Measurements from ENCODE around the gene KL.
A peak's percentile ranks its signal among the peaks of the same experiment; 100 is the strongest.

KL gene

GRCh38 chr13:33079960-33080359, 63.7 kb downstream of the KL start:
- WGBS: 87% methylated on average over 2 of the region's 2 CpGs
- no peak overlapping the region for H3K4me3 ChIP-seq (ENCODE audit: insufficient read depth in 1 of 2, low read depth in 1 of 2, low read length in 2 of 2)
- no peak overlapping the region for H2BK5ac ChIP-seq (ENCODE audit: low read depth, low read length, poor library complexity, severe bottlenecking)
- no peaks in the 10 kb centered on the region for H3K79me1 ChIP-seq (replicated peaks; ENCODE audit: low read length, poor library complexity, severe bottlenecking)
- no peak overlapping the region for H3K18ac ChIP-seq (ENCODE audit: low read depth in 1 of 2, low read length in 2 of 2)
- no peak overlapping the region for H4K91ac ChIP-seq (ENCODE audit: low read length)
- no peak overlapping the region for H2BK12ac ChIP-seq (ENCODE audit: low read length in 2 of 2)
- peaks cover 2% of the 10 kb centered on the region for H3K4me1 ChIP-seq (ENCODE audit: control insufficient read depth, insufficient read depth, low read depth, low read length)
- H2BK15ac ChIP-seq (ENCODE audit: low read depth, poor library complexity, severe bottlenecking): no peak overlapping the region
- H3K9ac ChIP-seq (ENCODE audit: low read length): no peak overlapping the region
- no peak overlapping the region for H3K4me2 ChIP-seq (ENCODE audit: low read length, poor library complexity, severe bottlenecking)
- H2AK5ac ChIP-seq (ENCODE audit: low read length, severe bottlenecking): no peak overlapping the region
- no peak overlapping the region for H2AFZ ChIP-seq (ENCODE audit: low read depth, low read length)
- no peaks in the 10 kb centered on the region for H3K27me3 ChIP-seq (ENCODE audit: control insufficient read depth in 1 of 2, insufficient read depth in 1 of 2, low read length in 2 of 2)
- no peak overlapping the region for H4K8ac ChIP-seq (ENCODE audit: low read length)
- no peak overlapping the region for H2BK120ac ChIP-seq (ENCODE audit: low read depth, low read length)
- H3K23ac ChIP-seq (ENCODE audit: low read length in 2 of 2): no peak overlapping the region
- DNase-seq: no peak
- no peaks in the 10 kb centered on the region for H3K36me3 ChIP-seq (ENCODE audit: control insufficient read depth in 1 of 2, insufficient read depth in 2 of 2, low read depth in 1 of 2, low read length in 2 of 2)
- no peak overlapping the region for H3K4ac ChIP-seq (ENCODE audit: low read depth in 1 of 2, low read length in 2 of 2)
- no peaks in the 10 kb centered on the region for H3K9me3 ChIP-seq (ENCODE audit: control insufficient read depth, low read length)
- H3K14ac ChIP-seq (ENCODE audit: low read length in 2 of 2): no peak overlapping the region
- H3K27ac ChIP-seq (ENCODE audit: low read length, poor library complexity, severe bottlenecking): no peak overlapping the region

DNA sequence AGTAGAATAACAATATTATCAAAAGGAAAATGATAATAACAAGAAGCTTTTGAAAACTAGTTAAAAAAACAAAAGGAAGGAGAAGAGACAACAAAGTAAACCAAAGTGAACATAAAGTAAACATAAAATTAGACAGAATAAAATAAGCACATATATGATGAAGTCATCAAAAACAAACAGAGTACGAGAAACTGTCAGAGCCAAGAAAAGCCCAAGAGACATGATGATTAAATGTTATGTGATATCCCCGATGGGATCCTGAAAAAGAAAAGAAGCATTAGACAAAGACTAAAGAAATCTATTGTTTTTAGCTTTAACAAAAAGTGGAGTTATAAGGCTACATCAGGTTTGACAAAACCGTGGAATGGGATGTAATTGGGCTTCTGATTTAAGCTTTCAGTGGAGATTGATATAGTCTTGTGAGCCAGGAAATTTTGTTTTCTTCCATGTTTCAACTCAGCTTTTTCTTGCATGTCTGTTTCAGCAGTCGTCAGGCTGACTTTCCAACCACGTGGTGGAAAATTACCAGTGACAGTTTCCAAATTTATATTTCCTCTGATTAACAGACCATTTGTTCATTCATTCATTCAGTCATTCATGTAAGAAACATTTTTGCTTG, 64.9 kb downstream of the KL start:
- Histone ChIP-seq H3K9me3 (ENCODE audit: control insufficient read depth, low read length) (no peaks in the 10 kb centered on the region), H3K9ac (ENCODE audit: low read length) (peak overlapping the region; percentile 68), H3K4ac (ENCODE audit: low read depth in 1 of 2, low read length in 2 of 2) (no peak overlapping the region), H3K79me1 (replicated peaks; ENCODE audit: low read length, poor library complexity, severe bottlenecking) (no peaks in the 10 kb centered on the region), H3K4me3 (ENCODE audit: insufficient read depth in 1 of 2, low read depth in 1 of 2, low read length in 2 of 2) (peak overlapping the region in 1 of 2 experiments; percentile 42), H2AFZ (ENCODE audit: low read depth, low read length) (no peak overlapping the region), H4K91ac (ENCODE audit: low read length) (no peak overlapping the region), H4K8ac (ENCODE audit: low read length) (no peak overlapping the region), H2BK12ac (ENCODE audit: low read length in 2 of 2) (no peak overlapping the region), H2BK120ac (ENCODE audit: low read depth, low read length) (no peak overlapping the region), H3K18ac (ENCODE audit: low read depth in 1 of 2, low read length in 2 of 2) (no peak overlapping the region), H2BK15ac (ENCODE audit: low read depth, poor library complexity, severe bottlenecking) (no peak overlapping the region), H3K4me1 (ENCODE audit: control insufficient read depth, insufficient read depth, low read depth, low read length) (peaks cover 2% of the 10 kb centered on the region), H3K27me3 (ENCODE audit: control insufficient read depth in 1 of 2, insufficient read depth in 1 of 2, low read length in 2 of 2) (peaks cover 0 to 5% of the 10 kb centered on the region in 2 experiments), H2BK5ac (ENCODE audit: low read depth, low read length, poor library complexity, severe bottlenecking) (no peak overlapping the region), H3K36me3 (ENCODE audit: control insufficient read depth in 1 of 2, insufficient read depth in 2 of 2, low read depth in 1 of 2, low read length in 2 of 2) (no peaks in the 10 kb centered on the region), H3K14ac (ENCODE audit: low read length in 2 of 2) (no peak overlapping the region), H3K23ac (ENCODE audit: low read length in 2 of 2) (no peak overlapping the region), H2AK5ac (ENCODE audit: low read length, severe bottlenecking) (no peak overlapping the region), H3K27ac (ENCODE audit: low read length, poor library complexity, severe bottlenecking) (no peak overlapping the region), H3K4me2 (ENCODE audit: low read length, poor library complexity, severe bottlenecking) (no peak overlapping the region)
- DNase-seq: no peak
- WGBS: 65% methylated on average over 5 of the region's 5 CpGs

- Histone ChIP-seq H3K9me3 (ENCODE audit: control insufficient read depth, low read length) (no peaks in the 10 kb centered on the region), H2AFZ (ENCODE audit: low read depth, low read length) (no peak overlapping the region), H3K27ac (ENCODE audit: low read length, poor library complexity, severe bottlenecking) (no peak overlapping the region), H4K91ac (ENCODE audit: low read length) (no peak overlapping the region), H2BK120ac (ENCODE audit: low read depth, low read length) (no peak overlapping the region), H3K9ac (ENCODE audit: low read length) (no peak overlapping the region), H3K18ac (ENCODE audit: low read depth in 1 of 2, low read length in 2 of 2) (no peak overlapping the region), H3K79me1 (replicated peaks; ENCODE audit: low read length, poor library complexity, severe bottlenecking) (no peaks in the 10 kb centered on the region), H3K4me1 (ENCODE audit: control insufficient read depth, insufficient read depth, low read depth, low read length) (peaks cover 2% of the 10 kb centered on the region), H4K8ac (ENCODE audit: low read length) (no peak overlapping the region), H3K4me3 (ENCODE audit: insufficient read depth in 1 of 2, low read depth in 1 of 2, low read length in 2 of 2) (no peak overlapping the region), H2BK12ac (ENCODE audit: low read length in 2 of 2) (no peak overlapping the region), H3K14ac (ENCODE audit: low read length in 2 of 2) (no peak overlapping the region), H3K36me3 (ENCODE audit: control insufficient read depth in 1 of 2, insufficient read depth in 2 of 2, low read depth in 1 of 2, low read length in 2 of 2) (no peaks in the 10 kb centered on the region), H3K4me2 (ENCODE audit: low read length, poor library complexity, severe bottlenecking) (no peak overlapping the region), H2BK5ac (ENCODE audit: low read depth, low read length, poor library complexity, severe bottlenecking) (no peak overlapping the region), H3K4ac (ENCODE audit: low read depth in 1 of 2, low read length in 2 of 2) (no peak overlapping the region), H3K23ac (ENCODE audit: low read length in 2 of 2) (no peak overlapping the region), H2BK15ac (ENCODE audit: low read depth, poor library complexity, severe bottlenecking) (no peak overlapping the region), H2AK5ac (ENCODE audit: low read length, severe bottlenecking) (no peak overlapping the region), H3K27me3 (ENCODE audit: control insufficient read depth in 1 of 2, insufficient read depth in 1 of 2, low read length in 2 of 2) (peaks cover 0 to 5% of the 10 kb centered on the region in 2 experiments)
- no peak for DNase-seq
- WGBS: 62% methylated on average over 1 of the region's 1 CpG
Observed at GRCh38 chr13:33081666-33082065, 65.4 kb downstream of the KL start.

- no peak overlapping the region for H2BK120ac ChIP-seq (ENCODE audit: low read depth, low read length)
- no peaks in the 10 kb centered on the region for H3K36me3 ChIP-seq (ENCODE audit: control insufficient read depth in 1 of 2, insufficient read depth in 2 of 2, low read depth in 1 of 2, low read length in 2 of 2)
- H3K79me1 ChIP-seq (replicated peaks; ENCODE audit: low read length, poor library complexity, severe bottlenecking): no peaks in the 10 kb centered on the region
- H2BK15ac ChIP-seq (ENCODE audit: low read depth, poor library complexity, severe bottlenecking): no peak overlapping the region
- no peak overlapping the region for H3K14ac ChIP-seq (ENCODE audit: low read length in 2 of 2)
- H3K27me3 ChIP-seq (ENCODE audit: control insufficient read depth in 1 of 2, insufficient read depth in 1 of 2, low read length in 2 of 2): peaks cover 0 to 5% of the 10 kb centered on the region in 2 experiments
- no peak for DNase-seq
- H2BK12ac ChIP-seq (ENCODE audit: low read length in 2 of 2): no peak overlapping the region
- H3K27ac ChIP-seq (ENCODE audit: low read length, poor library complexity, severe bottlenecking): no peak overlapping the region
- no peak overlapping the region for H4K8ac ChIP-seq (ENCODE audit: low read length)
- no peaks in the 10 kb centered on the region for H3K9me3 ChIP-seq (ENCODE audit: control insufficient read depth, low read length)
- no peak overlapping the region for H3K4me3 ChIP-seq (ENCODE audit: insufficient read depth in 1 of 2, low read depth in 1 of 2, low read length in 2 of 2)
- no peak overlapping the region for H2BK5ac ChIP-seq (ENCODE audit: low read depth, low read length, poor library complexity, severe bottlenecking)
- H3K4me1 ChIP-seq (ENCODE audit: control insufficient read depth, insufficient read depth, low read depth, low read length): peaks cover 8% of the 10 kb centered on the region
- H3K18ac ChIP-seq (ENCODE audit: low read depth in 1 of 2, low read length in 2 of 2): no peak overlapping the region
- H3K9ac ChIP-seq (ENCODE audit: low read length): no peak overlapping the region
- no peak overlapping the region for H2AFZ ChIP-seq (ENCODE audit: low read depth, low read length)
- H3K23ac ChIP-seq (ENCODE audit: low read length in 2 of 2): no peak overlapping the region
- H4K91ac ChIP-seq (ENCODE audit: low read length): no peak overlapping the region
- H3K4ac ChIP-seq (ENCODE audit: low read depth in 1 of 2, low read length in 2 of 2): no peak overlapping the region
- no CpG with 5 or more reads among the region's 1 CpG for WGBS
- H3K4me2 ChIP-seq (ENCODE audit: low read length, poor library complexity, severe bottlenecking): no peak overlapping the region
- H2AK5ac ChIP-seq (ENCODE audit: low read length, severe bottlenecking): no peak overlapping the region
Observed at GRCh38 chr13:33083054-33083453, 66.8 kb downstream of the KL start.
